ENCODE measurements around the gene TRIO. TPM values are rescaled to one million over a fixed set of nuclear protein-coding genes. Genes with fewer than 3 reads are reported as not detected.

Gene TRIO
- polyA plus RNA-seq, 3 donors: 1.7 to 45.8 (median 2.1) TPM

- Histone ChIP-seq H3K4me2 (replicated peaks; ENCODE audit: extremely low read depth, low read length, poor library complexity, severe bottlenecking) (no peak overlapping the region), H3K27me3 (ENCODE audit: control insufficient read depth in 2 of 2, insufficient read depth in 2 of 2, low read length in 2 of 2) (no peaks in the 10 kb centered on the region), H3K79me2 (ENCODE audit: insufficient read depth, low read length) (peaks cover 9% of the 10 kb centered on the region), H3K27ac (ENCODE audit: low read depth in 1 of 2, low read length in 2 of 2) (no peak overlapping the region), H3K36me3 (replicated peaks in 1 of 2; ENCODE audit: control insufficient read depth in 1 of 2, insufficient read depth in 2 of 2, low read length in 2 of 2) (peaks cover 35 to 52% of the 10 kb centered on the region in 2 donors), H3K4me1 (ENCODE audit: control insufficient read depth in 1 of 2, insufficient read depth in 2 of 2, low read length in 2 of 2) (peaks cover 36 to 39% of the 10 kb centered on the region in 2 donors), H3K4me3 (replicated peaks in 1 of 3; ENCODE audit: low read depth in 2 of 3, low read length in 3 of 3) (no peak overlapping the region), H3K9ac (ENCODE audit: insufficient read depth, low read length, poor library complexity, severe bottlenecking) (no peak overlapping the region), H4K20me1 (ENCODE audit: insufficient read depth, low read length) (no peaks in the 10 kb centered on the region), H3K9me3 (replicated peaks in 1 of 2; ENCODE audit: control insufficient read depth in 1 of 2, insufficient read depth in 1 of 2, low read length in 2 of 2) (no peaks in the 10 kb centered on the region), H2AFZ (ENCODE audit: insufficient read depth, low read depth, low read length, poor library complexity, severe bottlenecking) (no peak overlapping the region)
- intact Hi-C loops (cut with micrococcal nuclease): loop anchor here in 1 of 2 donors (10.0 kb wide), 1 partner anchor 655 kb away; no protein-coding TSS in a partner anchor
- no peak for DNase-seq
- Mint-ChIP-seq H3K36me3 (peaks cover 51 to 66% of the 10 kb centered on the region in 2 donors), H3K4me3 (no peak overlapping the region), H3K27ac (peak overlapping the region in 1 of 7 donors; percentile 79), H3K4me1 (peaks cover 45% of the 10 kb centered on the region), H3K9me3 (no peaks in the 10 kb centered on the region), H3K27me3 (ENCODE audit: low read depth in 3 of 3) (peaks cover 0 to 1% (median 0%) of the 10 kb centered on the region in 3 donors)
- 95% methylated on average over 23 of the region's 27 CpGs for WGBS (ENCODE audit: insufficient coverage)
- TF ChIP-seq CTCF (IDR thresholded peaks at IDR 0.05): no peak
These were observed 216.2 kb downstream of the TRIO start for GRCh38 chr5:14359069-14360043.

- H3K9me3 Mint-ChIP-seq: no peaks in the 10 kb centered on the region
- WGBS (ENCODE audit: insufficient coverage): no CpG with 5 or more reads among the region's 9 CpGs
- Histone ChIP-seq H3K79me2 (ENCODE audit: insufficient read depth, low read length) (no peaks in the 10 kb centered on the region), H3K9me3 (replicated peaks in 1 of 2; ENCODE audit: control insufficient read depth in 1 of 2, insufficient read depth in 1 of 2, low read length in 2 of 2) (no peaks in the 10 kb centered on the region), H3K4me3 (replicated peaks in 1 of 3; ENCODE audit: low read depth in 2 of 3, low read length in 3 of 3) (no peak overlapping the region), H3K27me3 (ENCODE audit: control insufficient read depth in 2 of 2, insufficient read depth in 2 of 2, low read length in 2 of 2) (no peaks in the 10 kb centered on the region), H3K4me2 (replicated peaks; ENCODE audit: extremely low read depth, low read length, poor library complexity, severe bottlenecking) (peak overlapping the region; percentile 6), H4K20me1 (ENCODE audit: insufficient read depth, low read length) (no peaks in the 10 kb centered on the region), H2AFZ (ENCODE audit: insufficient read depth, low read depth, low read length, poor library complexity, severe bottlenecking) (no peak overlapping the region), H3K4me1 (ENCODE audit: control insufficient read depth in 1 of 2, insufficient read depth in 2 of 2, low read length in 2 of 2) (peaks cover 24 to 26% of the 10 kb centered on the region in 2 donors), H3K27ac (ENCODE audit: low read depth in 1 of 2, low read length in 2 of 2) (peak overlapping the region; percentile 42 to 48), H3K9ac (ENCODE audit: insufficient read depth, low read length, poor library complexity, severe bottlenecking) (no peak overlapping the region), H3K36me3 (replicated peaks in 1 of 2; ENCODE audit: control insufficient read depth in 1 of 2, insufficient read depth in 2 of 2, low read length in 2 of 2) (peaks cover 62 to 79% of the 10 kb centered on the region in 2 donors)
- H3K4me1 Mint-ChIP-seq: peaks cover 31% of the 10 kb centered on the region
- H3K27me3 Mint-ChIP-seq (ENCODE audit: low read depth in 3 of 3): peaks cover 0 to 1% (median 0%) of the 10 kb centered on the region in 3 donors
- DNase-seq: peak; percentile 32 to 47 (median 46)
- H3K36me3 Mint-ChIP-seq: peaks cover 69 to 79% of the 10 kb centered on the region in 2 donors
- TF ChIP-seq CTCF (IDR thresholded peaks at IDR 0.05): no peak
- peak overlapping the region in 1 of 2 donors; percentile 51 for H3K4me3 Mint-ChIP-seq
- peak overlapping the region; percentile 41 to 84 (median 66) for H3K27ac Mint-ChIP-seq
- intact Hi-C loops (cut with micrococcal nuclease): no loop called here
These were observed 219.3 kb downstream of the TRIO start for GRCh38 chr5:14362491-14362890.

Measured in CD14-positive monocyte (primary cell).